Loucy (cell line): Measurements from ENCODE around the gene POU3F1.

Source experiments
- CTCF ChIP-seq: fragments of 200-600 bp; sonication (generic); conservative IDR thresholded peaks from 2 replicates; pipeline ENCODE4 v1.5.1; 2014; ENCODE audit warnings: mild to moderate bottlenecking, antibody characterized with exemption, low read length
- EZH2phosphoT487 ChIP-seq: fragments of 200-600 bp; IDR thresholded peaks from 2 replicates; pipeline ENCODE4 v1.6.1; 2018; ENCODE audit warnings: antibody characterized with exemption, mild to moderate bottlenecking, moderate library complexity, borderline replicate concordance

- no peak for TF ChIP-seq CTCF
- TF ChIP-seq EZH2phosphoT487 = no peak
Measured at GRCh38 chr1:38009841-38010180, 36.8 kb downstream of the POU3F1 start.
